Measurements from ENCODE around the gene BRSK2. TPM values are rescaled to one million over a fixed set of nuclear protein-coding genes. Genes with fewer than 3 reads are reported as not detected.
"Not testable (repeated sequence)": the region's sequence is repeated elsewhere in the genome, so short reads cannot be mapped to it uniquely, and the experiment has no call there.

The BRSK2 gene
- total and polyA plus RNA-seq, 12 donors = 0.13 to 2.3 (median 0.44) TPM; not detected in 1

DNA sequence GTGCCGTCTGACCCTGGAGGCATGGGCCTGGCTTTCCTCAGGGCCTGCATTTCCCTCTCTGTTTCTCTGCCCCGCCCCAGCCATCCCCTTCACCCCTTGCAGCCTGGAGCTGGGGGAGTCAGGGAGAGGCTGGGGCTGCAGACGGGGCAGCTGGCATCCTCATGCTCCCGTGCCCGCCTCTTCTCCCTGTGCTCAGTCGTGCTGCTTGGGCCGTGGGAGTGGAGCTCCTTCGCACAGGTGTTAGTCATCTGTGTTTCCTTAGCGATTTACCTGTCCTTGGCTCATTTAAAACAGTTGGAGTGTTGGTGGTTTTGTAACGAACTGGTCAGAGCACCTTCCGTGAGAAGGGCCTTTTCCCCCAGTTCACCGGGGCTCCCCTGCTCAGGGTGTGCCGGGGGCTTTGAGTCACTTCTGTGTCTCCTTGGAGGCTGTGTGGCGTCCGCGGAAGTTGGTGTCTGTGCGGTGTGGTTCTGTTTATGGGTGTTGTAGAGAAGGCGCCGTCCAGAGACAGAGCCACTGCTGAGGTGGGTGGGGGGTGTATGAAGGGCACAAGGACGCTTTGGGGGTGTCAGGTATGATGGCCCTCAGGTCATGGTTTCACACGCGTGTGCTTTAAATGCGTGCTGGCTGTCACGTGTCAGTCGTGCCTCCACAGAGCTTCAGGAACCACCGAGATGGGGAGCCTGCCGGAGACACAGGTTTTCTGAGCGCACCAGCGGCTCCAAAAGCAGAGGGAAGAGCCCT lies 19.5 kb downstream of the BRSK2 start:
- ATAC-seq (no peak), DNase-seq (no peak)
- Histone ChIP-seq H3K9me3 (no peaks in the 10 kb centered on the region), H3K4me3 (no peak overlapping the region), H3K4me1 (no peaks in the 10 kb centered on the region), H3K27me3 (peaks cover 0 to 30% (median 5%) of the 10 kb centered on the region in 7 donors), H3K27ac (no peak overlapping the region), H3K36me3 (no peaks in the 10 kb centered on the region)
- intact Hi-C loops (cut with DNase I) = no loop called here
- WGBS, 2 donors = 73 to 81% methylated on average over 29 of the region's 29 CpGs
- TF ChIP-seq, protein P1, sequence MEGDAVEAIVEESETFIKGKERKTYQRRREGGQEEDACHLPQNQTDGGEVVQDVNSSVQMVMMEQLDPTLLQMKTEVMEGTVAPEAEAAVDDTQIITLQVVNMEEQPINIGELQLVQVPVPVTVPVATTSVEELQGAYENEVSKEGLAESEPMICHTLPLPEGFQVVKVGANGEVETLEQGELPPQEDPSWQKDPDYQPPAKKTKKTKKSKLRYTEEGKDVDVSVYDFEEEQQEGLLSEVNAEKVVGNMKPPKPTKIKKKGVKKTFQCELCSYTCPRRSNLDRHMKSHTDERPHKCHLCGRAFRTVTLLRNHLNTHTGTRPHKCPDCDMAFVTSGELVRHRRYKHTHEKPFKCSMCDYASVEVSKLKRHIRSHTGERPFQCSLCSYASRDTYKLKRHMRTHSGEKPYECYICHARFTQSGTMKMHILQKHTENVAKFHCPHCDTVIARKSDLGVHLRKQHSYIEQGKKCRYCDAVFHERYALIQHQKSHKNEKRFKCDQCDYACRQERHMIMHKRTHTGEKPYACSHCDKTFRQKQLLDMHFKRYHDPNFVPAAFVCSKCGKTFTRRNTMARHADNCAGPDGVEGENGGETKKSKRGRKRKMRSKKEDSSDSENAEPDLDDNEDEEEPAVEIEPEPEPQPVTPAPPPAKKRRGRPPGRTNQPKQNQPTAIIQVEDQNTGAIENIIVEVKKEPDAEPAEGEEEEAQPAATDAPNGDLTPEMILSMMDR (IDR thresholded peaks at IDR 0.05) = no peak

DNA sequence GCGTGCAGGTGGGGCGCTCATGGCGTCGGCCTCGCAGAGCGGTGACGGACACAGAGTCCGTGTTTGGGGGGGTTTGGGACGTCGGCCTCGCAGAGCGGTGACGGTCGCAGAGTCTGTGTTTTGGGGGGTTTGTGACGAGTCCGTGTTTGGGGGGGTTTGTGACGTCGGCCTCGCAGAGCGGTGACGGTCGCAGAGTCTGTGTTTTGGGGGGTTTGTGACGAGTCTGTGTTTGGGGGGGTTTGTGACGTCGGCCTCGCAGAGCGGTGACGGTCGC lies 20.1 kb downstream of the BRSK2 start:
- H3K9me3 ChIP-seq, H3K27ac ChIP-seq, H3K4me3 ChIP-seq, ATAC-seq, H3K36me3 ChIP-seq, DNase-seq, H3K4me1 ChIP-seq: not testable (repeated sequence)
- WGBS, 2 donors = 91% methylated on average over 16 to 29 of the region's 29 CpGs
- intact Hi-C loops (cut with DNase I) = loop anchor here in 1 of 10 donors (10.0 kb wide), 1 partner anchor 135 kb away; no protein-coding TSS in a partner anchor
- H3K27me3 ChIP-seq = peaks cover 0 to 27% (median 5%) of the 10 kb centered on the region in 7 donors

DNA sequence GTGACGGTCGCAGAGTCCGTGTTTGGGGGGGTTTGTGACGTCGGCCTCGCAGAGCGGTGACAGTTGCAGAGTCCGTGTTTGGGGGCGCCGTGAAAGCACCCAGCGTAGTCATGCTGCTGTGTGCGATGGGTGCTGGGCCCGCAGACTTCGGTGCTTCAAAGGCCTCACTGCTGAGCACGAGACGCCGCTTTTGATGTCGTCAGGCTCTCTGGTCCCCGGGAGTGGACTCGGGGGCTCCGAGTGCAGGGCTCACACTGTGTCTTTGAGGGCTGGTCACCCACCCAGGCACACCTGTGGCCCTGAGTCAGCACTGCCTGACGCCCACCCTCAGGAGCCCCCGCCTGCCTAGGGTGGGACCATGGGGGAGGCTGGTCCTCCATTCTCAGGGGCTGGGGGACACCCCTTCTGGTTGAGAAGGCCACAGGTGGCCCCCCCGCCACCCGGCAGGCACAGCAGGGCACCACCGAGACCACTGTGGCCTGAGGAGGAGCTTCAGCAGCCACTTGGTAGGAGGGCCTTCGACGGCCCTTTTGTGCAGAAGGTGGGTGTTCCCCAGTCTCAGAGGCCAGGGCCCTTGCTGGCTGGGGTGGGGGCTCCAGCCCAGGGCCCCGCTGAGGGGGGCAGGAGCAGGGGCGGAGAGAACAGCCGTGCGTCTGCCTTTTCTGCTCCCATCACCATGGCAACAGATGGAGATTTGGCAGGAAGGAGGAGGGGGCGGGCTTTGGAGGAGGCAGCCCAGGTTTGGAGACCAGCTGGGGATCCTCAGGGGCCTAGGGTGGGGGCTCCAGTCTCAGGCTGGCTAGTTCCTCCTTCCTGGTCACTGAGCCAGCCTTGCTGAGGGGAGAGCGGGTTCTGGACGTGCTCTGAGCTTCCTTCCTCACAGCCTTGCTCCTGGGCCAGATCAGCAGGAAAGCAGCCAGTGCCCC lies 20.9 kb downstream of the BRSK2 start:
- no peak overlapping the region for H3K27ac ChIP-seq
- H3K4me1 ChIP-seq = no peaks in the 10 kb centered on the region
- ATAC-seq (peak in 1 of 8 donors; percentile 13), DNase-seq (no peak)
- no peaks in the 10 kb centered on the region for H3K36me3 ChIP-seq
- peaks cover 0 to 18% (median 5%) of the 10 kb centered on the region in 7 donors for H3K27me3 ChIP-seq
- TF ChIP-seq, protein P1 (IDR thresholded peaks at IDR 0.05) = no peak
- H3K4me3 ChIP-seq = no peak overlapping the region
- H3K9me3 ChIP-seq = peaks cover 0 to 6% (median 0%) of the 10 kb centered on the region in 11 donors
- WGBS, 2 donors = 71 to 73% methylated on average over 35 of the region's 35 CpGs
- intact Hi-C loops (cut with DNase I) = loop anchor here in 1 of 10 donors (10.0 kb wide), 1 partner anchor 136 kb away; no protein-coding TSS in a partner anchor

DNA sequence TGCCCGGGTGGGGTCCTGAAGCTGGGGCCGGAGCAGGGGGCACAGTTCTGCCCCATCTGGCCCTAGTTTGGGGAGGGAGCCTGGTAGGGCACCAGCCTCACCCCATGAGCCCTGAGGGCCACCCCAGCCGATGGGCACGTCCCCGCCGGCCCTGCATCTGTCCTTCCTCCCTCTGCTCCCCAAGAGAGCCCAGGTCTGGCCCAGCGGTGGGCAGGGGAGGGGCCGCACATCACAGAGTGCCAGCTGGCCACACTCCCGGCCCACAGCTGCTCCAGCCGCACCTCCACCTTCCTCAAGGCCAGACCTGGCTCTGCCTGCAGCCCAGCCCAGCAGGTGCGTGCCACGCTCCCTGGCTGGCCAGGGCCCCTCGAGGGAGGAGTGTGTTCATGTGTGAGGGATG lies 21.6 kb downstream of the BRSK2 start:
- H3K27me3 ChIP-seq = peaks cover 0 to 12% (median 5%) of the 10 kb centered on the region in 7 donors
- 76 to 79% methylated on average over 13 of the region's 13 CpGs for WGBS, 2 donors
- TF ChIP-seq, protein P1 (IDR thresholded peaks at IDR 0.05) = no peak
- no peak for DNase-seq
- no peak overlapping the region for H3K27ac ChIP-seq
- H3K9me3 ChIP-seq = peaks cover 0 to 13% (median under 1%) of the 10 kb centered on the region in 11 donors
- H3K36me3 ChIP-seq = no peaks in the 10 kb centered on the region
- intact Hi-C loops (cut with DNase I) = loop anchor here in 1 of 10 donors (10.0 kb wide), 1 partner anchor 136 kb away; no protein-coding TSS in a partner anchor
- H3K4me3 ChIP-seq = no peak overlapping the region
- ATAC-seq = no peak
- no peaks in the 10 kb centered on the region for H3K4me1 ChIP-seq

DNA sequence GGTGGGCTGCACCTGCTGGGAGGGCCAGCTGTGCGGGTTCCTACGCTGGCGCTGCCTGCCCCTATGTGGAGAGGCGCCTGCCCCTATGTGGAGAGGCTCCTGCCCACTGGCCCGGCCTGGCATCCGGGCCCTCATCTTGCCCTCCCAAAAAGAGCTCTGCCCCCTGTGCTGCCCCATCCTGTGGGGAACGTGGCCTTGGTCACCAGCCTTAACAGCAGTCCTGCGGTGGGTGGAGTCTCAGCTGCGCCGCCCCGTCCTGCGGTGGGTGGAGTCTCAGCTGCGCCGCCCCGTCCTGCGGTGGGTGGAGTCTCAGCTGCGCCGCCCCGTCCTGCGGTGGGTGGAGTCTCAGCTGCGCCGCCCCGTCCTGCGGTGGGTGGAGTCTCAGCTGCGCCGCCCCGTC lies 22.0 kb downstream of the BRSK2 start:
- H3K9me3 ChIP-seq = peaks cover 0 to 17% (median 5%) of the 10 kb centered on the region in 11 donors
- peaks cover 0 to 11% (median 5%) of the 10 kb centered on the region in 7 donors for H3K27me3 ChIP-seq
- not testable (repeated sequence) for ATAC-seq, H3K4me3 ChIP-seq, DNase-seq, H3K27ac ChIP-seq, H3K4me1 ChIP-seq, H3K36me3 ChIP-seq
- intact Hi-C loops (cut with DNase I) = loop anchor here in 1 of 10 donors (10.0 kb wide), 1 partner anchor 137 kb away; no protein-coding TSS in a partner anchor
- 90 to 93% methylated on average over 9 to 16 of the region's 27 CpGs for WGBS, 2 donors

All from heart right ventricle (tissue), 16 donors.